K562 (cell line): ENCODE data around the gene IL34. TPM values are rescaled to one million over a fixed set of nuclear protein-coding genes. Genes with fewer than 3 reads are reported as not detected.

Experiments
- ATF6 ChIP-seq: sonication (generic); formaldehyde crosslinking; IDR thresholded peaks from 2 replicates; pipeline ENCODE4 v1.4.0; 2020; ENCODE audit warnings: mild to moderate bottlenecking, missing genetic modification reagents
- BCOR ChIP-seq: fragments of 450-650 bp; IDR thresholded peaks from 2 replicates; pipeline ENCODE4 v1.6.1; 2016
- ELF4 ChIP-seq: fragments of 450-650 bp; formaldehyde crosslinking; IDR thresholded peaks from 2 replicates; pipeline ENCODE4 v1.4.0; 2022; ENCODE audit warnings: missing genetic modification characterization
- IRF9 ChIP-seq: fragments of 450-650 bp; IDR thresholded peaks from 2 replicates; pipeline ENCODE4 v1.6.1; 2016; ENCODE audit warnings: missing biosample characterization, missing genetic modification characterization
- MAFF ChIP-seq: IDR thresholded peaks from 2 replicates; pipeline ENCODE4 v1.6.1; 2012; ENCODE audit warnings: low read length, improper control_type of control experiment
- MAFG ChIP-seq: fragments of 450-650 bp; conservative IDR thresholded peaks from 2 replicates; pipeline ENCODE4 v1.6.1; 2016; ENCODE audit warnings: missing genetic modification characterization, missing compliant biosample characterization
- MAFK ChIP-seq: IDR thresholded peaks from 2 replicates; pipeline ENCODE4 v1.6.1; 2011; ENCODE audit warnings: low read length, improper control_type of control experiment
- SAFB ChIP-seq: fragments of 200-400 bp; formaldehyde crosslinking; IDR thresholded peaks from 2 replicates; pipeline ENCODE4 v1.6.1; 2017; ENCODE audit warnings: low read depth, low read length, borderline replicate concordance
- SFPQ ChIP-seq: fragments of 200-400 bp; formaldehyde crosslinking; IDR thresholded peaks from 2 replicates; pipeline ENCODE4 v1.6.1; 2017; ENCODE audit warnings: mild to moderate bottlenecking, low read depth, low read length, moderate library complexity
- SMAD2 ChIP-seq: fragments of 150-350 bp; IDR thresholded peaks from 2 replicates; pipeline ENCODE4 v1.6.1; 2014; ENCODE audit warnings: low read depth, mild to moderate bottlenecking, low read length
- SNIP1 ChIP-seq: fragments of 450-650 bp; IDR thresholded peaks from 2 replicates; pipeline ENCODE4 v1.7.1; 2017; ENCODE audit warnings: low read depth, mild to moderate bottlenecking
- STAG1 ChIP-seq: sonication (generic); formaldehyde crosslinking; IDR thresholded peaks from 2 replicates; pipeline ENCODE4 v1.5.0; 2020; ENCODE audit warnings: missing genetic modification reagents, borderline replicate concordance
- TCFL5 ChIP-seq: fragments of 250-450 bp; sonication (Bioruptor Pico); conservative IDR thresholded peaks from 2 replicates; pipeline ENCODE4 v1.6.1; 2021; ENCODE audit warnings: mild to moderate bottlenecking, moderate library complexity, matching md5 sums
- TEAD1 ChIP-seq, 2 experiments: fragments of 450-650 bp in 1 of 2; sonication (generic) in 1 of 2; formaldehyde crosslinking; IDR thresholded peaks; 2 replicates each; pipeline versions ENCODE4 v1.4.0 to v1.8.0; 2020 to 2022; ENCODE audit warnings: mild to moderate bottlenecking in 2 of 2, missing genetic modification reagents in 1 of 2
- ZNF316 ChIP-seq: fragments of 450-650 bp; IDR thresholded peaks from 2 replicates; pipeline ENCODE4 v1.6.1; 2016
- ZNF436 ChIP-seq: fragments of 250-450, 450-650 bp; sonication (Bioruptor Pico); formaldehyde crosslinking; IDR thresholded peaks from 2 replicates; pipeline ENCODE4 v1.7.0; 2020; ENCODE audit warnings: mild to moderate bottlenecking
- ZNF507 ChIP-seq: conservative IDR thresholded peaks from 2 replicates; pipeline ENCODE4 v1.6.1; 2017; ENCODE audit warnings: missing genetic modification characterization, missing compliant biosample characterization
- polyA plus RNA-seq, 8 experiments: library from polyadenylated mRNA; depleted of rRNA in 4 of 8; stranded (reverse) in 5 of 8; unstranded in 3 of 8; fragments of >200 nt; fragmentation: Nextera tagmentation in 2 of 8; fragmentation: Illumina TruSeq in 1 of 8; extraction: Ambion mirVana in 2 of 8; extraction: Trizol in 1 of 8; gene quantifications; 2 replicates each; pipeline versions ENCODE4 v1.2.1 to v1.2.3, GENCODE V29; 2011 to 2014; ENCODE audit warnings: inconsistent platforms in 1 of 8, missing spikeins in 1 of 8
- total RNA-seq, 7 experiments: library from RNA; depleted of rRNA in 6 of 7; stranded (reverse); fragments of >200 nt in 6 of 7; fragmentation: Illumina TruSeq in 2 of 7; extraction: Trizol in 2 of 7; gene quantifications; 2 replicates each; pipeline versions ENCODE4 v1.2.1 to v1.2.3, GENCODE V29; 2011 to 2021; ENCODE audit warnings: low replicate concordance in 1 of 7

The IL34 gene
- total and polyA plus RNA-seq, 9 of the 15 experiments (the other 6 are each of a cell fraction or from before 2014, with no cell fraction given) = 0.07 to 0.18 (median 0.10) TPM; not detected in 6

- TF ChIP-seq ATF6 (CRISPR knock-in tag) (no peak), IRF9 (no peak), ZNF507 (tag) (no peak), SFPQ (no peak), BCOR (no peak), TEAD1 (CRISPR knock-in tag; IDR thresholded peaks at IDR 0.05) (no peak), ZNF316 (peak; percentile 67), MAFG (tag) (peak; percentile 21; the same call in 1 of the 2 replicates), MAFK (peak; percentile 34; the same call in 1 of the 2 replicates), SAFB (no peak), STAG1 (CRISPR knock-in tag) (no peak), TCFL5 (CRISPR knock-in tag) (no peak), ZNF436 (CRISPR knock-in tag) (no peak), SNIP1 (no peak), MAFF (0 out of 2 replicates have a peak, but pooled peaks have one; percentile 32), SMAD2 (no peak), ELF4 (CRISPR knock-in tag) (no peak)
These were observed 7.3 kb upstream of the IL34 start (continued) for GRCh38 chr16:70638814-70639792.
